IPS DF 6.9 (cell line): Measurements from ENCODE around the gene ARFGAP2.

ENCODE experiments used
- DNase-seq: peaks from one replicate; pipeline ENCODE4 v3.0.0-alpha.2; 2013; ENCODE audit warnings: low read depth, low spot score
- H3K27ac ChIP-seq: one replicate; pipeline ENCODE4 v1.5.1; 2013; ENCODE audit warnings: low read length, control low read depth
- H3K27me3 ChIP-seq: 2 replicates; pipeline ENCODE4 v1.6.1; 2013; ENCODE audit warnings: mild to moderate bottlenecking, low read length; ENCODE audit not compliant: control insufficient read depth, insufficient read depth
- H3K36me3 ChIP-seq: 2 replicates; pipeline ENCODE4 v1.6.1; 2013; ENCODE audit warnings: low read length; ENCODE audit not compliant: control insufficient read depth, insufficient read depth
- H3K4me1 ChIP-seq: 2 replicates; pipeline ENCODE4 v1.6.1; 2013; ENCODE audit warnings: low read length; ENCODE audit not compliant: control insufficient read depth, insufficient read depth
- H3K4me3 ChIP-seq: 2 replicates; pipeline ENCODE4 v1.5.1; 2013; ENCODE audit warnings: mild to moderate bottlenecking, low read length
- H3K9me3 ChIP-seq: 2 replicates; pipeline ENCODE4 v1.6.1; 2013; ENCODE audit warnings: low read length, inconsistent platforms; ENCODE audit not compliant: control insufficient read depth, insufficient read depth
- WGBS: extraction: QIAGEN DNeasy Blood & Tissue Kit; methylation state at CpG from one replicate; pipeline ENCODE4 v1.1.7; 2013; ENCODE audit warnings: mixed read lengths, missing lambda C conversion rate; ENCODE audit not compliant: insufficient read length, insufficient coverage; 5-methylcytosine and 5-hydroxymethylcytosine counted together

The ARFGAP2 gene

DNA sequence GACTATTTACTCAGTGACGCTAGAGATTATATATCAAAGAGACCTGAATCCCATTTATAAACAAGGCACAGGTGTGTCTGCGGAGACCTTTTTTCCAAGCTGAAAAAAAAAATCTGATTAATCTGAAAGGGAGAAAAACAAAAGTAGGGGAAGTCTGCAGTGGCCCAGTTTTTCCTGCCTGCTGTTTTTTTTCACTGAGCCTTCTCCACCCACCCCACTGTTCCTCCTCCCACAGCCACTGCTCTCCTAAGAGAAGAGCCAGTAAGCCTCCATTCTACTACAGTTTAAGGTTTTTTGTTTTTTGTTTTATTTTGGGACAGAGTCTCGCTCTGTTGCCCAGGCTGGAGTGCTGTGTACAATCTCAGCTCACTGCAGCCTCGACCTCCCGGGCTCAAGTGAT lies 18.4 kb downstream of the ARFGAP2 start:
- no peaks in the 10 kb centered on the region for H3K27me3 ChIP-seq
- no CpG with 5 or more reads among the region's 5 CpGs for WGBS

DNA sequence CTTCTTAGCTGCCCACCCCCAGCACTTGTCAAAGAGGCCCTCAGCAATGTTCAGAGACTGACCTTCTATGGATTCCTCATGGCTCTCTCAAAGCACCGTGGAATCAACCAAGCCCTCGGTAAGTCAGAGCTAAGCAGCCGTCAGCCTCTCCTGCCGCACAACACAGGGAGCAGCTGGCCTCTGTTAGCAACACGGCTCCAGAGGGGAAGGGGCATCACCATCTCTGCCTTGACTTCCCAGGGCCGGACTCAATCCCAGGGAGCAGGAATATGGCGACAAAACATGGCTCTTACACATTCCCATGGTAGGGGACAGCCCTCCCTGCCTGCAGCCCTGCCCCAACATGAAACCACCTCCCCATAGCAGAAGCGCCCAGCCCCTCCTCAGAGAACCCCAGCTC lies 18.9 kb downstream of the ARFGAP2 start:
- no CpG with 5 or more reads among the region's 8 CpGs for WGBS
- H3K27me3 ChIP-seq: no peaks in the 10 kb centered on the region
- H3K36me3 ChIP-seq: peaks cover 3% of the 10 kb centered on the region; the same call in 1 of the 2 replicates
- 0 out of 2 replicates have a peak, but pooled peaks cover under 1% of the 10 kb centered on the region for H3K4me1 ChIP-seq
- H3K9me3 ChIP-seq: no peaks in the 10 kb centered on the region
- H3K4me3 ChIP-seq: no peak overlapping the region
- no peak for DNase-seq
- H3K27ac ChIP-seq: no peak overlapping the region

More for the DNA sequence above, 18.4 kb downstream of the ARFGAP2 start:
- DNase-seq: no peak
- H3K9me3 ChIP-seq: no peaks in the 10 kb centered on the region
- peaks cover 3% of the 10 kb centered on the region; the same call in 1 of the 2 replicates for H3K36me3 ChIP-seq
- H3K27ac ChIP-seq: no peak overlapping the region
- H3K4me1 ChIP-seq: no peaks in the 10 kb centered on the region
- H3K4me3 ChIP-seq: no peak overlapping the region

DNA sequence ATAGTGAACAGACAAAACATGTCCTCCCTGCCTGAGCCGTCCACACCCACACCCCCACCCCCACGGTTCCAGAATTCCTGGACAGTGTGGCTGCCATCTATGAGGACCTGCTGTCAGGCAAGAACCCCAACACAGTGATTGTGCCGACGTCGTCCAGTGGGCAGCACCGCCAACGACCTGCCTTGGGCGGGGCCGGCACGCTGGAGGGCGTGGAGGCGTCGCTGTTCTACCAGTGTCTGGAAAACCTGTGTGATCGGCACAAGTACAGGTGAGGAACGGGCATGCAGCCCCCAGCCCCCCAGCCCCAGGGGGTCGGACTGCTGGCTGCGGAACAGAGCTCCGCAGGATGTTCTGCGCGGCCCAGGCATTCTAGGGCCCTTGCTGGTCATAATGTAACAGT lies 19.7 kb downstream of the ARFGAP2 start:
- H3K4me1 ChIP-seq: 0 out of 2 replicates have a peak, but pooled peaks cover 2% of the 10 kb centered on the region
- H3K27ac ChIP-seq: no peak overlapping the region
- no peak overlapping the region for H3K4me3 ChIP-seq
- H3K9me3 ChIP-seq: no peaks in the 10 kb centered on the region
- DNase-seq: no peak
- no peaks in the 10 kb centered on the region for H3K27me3 ChIP-seq
- peaks cover 3% of the 10 kb centered on the region; the same call in 1 of the 2 replicates for H3K36me3 ChIP-seq
- no CpG with 5 or more reads among the region's 20 CpGs for WGBS

DNA sequence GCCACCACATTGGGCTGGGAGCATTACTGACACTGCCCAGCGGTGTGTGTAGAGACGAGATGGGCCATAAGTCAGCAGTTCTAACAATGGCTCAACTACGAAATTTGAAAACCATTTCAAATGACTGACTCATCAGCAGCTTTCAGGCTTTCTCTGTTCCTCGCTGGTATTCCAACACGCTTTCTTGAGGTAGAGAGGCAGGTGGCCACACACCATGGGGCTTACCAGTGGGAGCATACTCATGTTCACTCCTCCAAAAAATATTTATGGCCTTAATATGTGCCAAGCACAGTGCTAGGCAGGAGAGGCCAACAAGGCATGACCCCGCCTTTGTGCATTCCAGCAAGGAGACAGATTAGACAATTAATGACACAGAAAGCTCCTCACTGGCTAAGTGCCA lies 20.3 kb downstream of the ARFGAP2 start:
- Histone ChIP-seq H3K4me3 (no peak overlapping the region), H3K4me1 (0 out of 2 replicates have a peak, but pooled peaks cover 2% of the 10 kb centered on the region), H3K27ac (no peak overlapping the region), H3K9me3 (no peaks in the 10 kb centered on the region), H3K27me3 (no peaks in the 10 kb centered on the region), H3K36me3 (peaks cover 3% of the 10 kb centered on the region; the same call in 1 of the 2 replicates)
- DNase-seq: no peak
- WGBS: no CpG with 5 or more reads among the region's 6 CpGs

DNA sequence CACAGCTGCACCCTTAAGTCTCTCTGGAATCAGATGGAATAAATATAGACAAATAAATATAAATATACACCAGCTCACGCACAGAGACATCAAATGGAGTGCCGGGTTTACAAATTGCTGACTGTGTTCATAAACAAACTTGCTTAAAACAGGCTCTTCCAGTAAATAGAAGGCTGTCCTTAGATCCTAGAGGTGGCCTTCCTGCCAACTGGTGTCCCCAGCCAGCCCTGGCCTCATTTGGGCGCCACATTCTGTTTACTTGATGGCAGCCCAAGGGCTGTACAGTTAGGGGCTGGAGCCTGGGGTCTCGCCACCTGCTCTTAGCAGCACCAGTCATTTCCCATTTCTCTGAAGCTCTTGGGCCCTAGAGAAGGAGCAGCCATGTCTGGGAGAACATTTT lies 20.8 kb downstream of the ARFGAP2 start:
- DNase-seq: no peak
- peaks cover 3% of the 10 kb centered on the region; the same call in 1 of the 2 replicates for H3K36me3 ChIP-seq
- H3K9me3 ChIP-seq: no peaks in the 10 kb centered on the region
- H3K4me3 ChIP-seq: no peak overlapping the region
- no CpG with 5 or more reads among the region's 4 CpGs for WGBS
- 0 out of 2 replicates have a peak, but pooled peaks cover 2% of the 10 kb centered on the region for H3K4me1 ChIP-seq
- H3K27me3 ChIP-seq: no peaks in the 10 kb centered on the region
- H3K27ac ChIP-seq: no peak overlapping the region

DNA sequence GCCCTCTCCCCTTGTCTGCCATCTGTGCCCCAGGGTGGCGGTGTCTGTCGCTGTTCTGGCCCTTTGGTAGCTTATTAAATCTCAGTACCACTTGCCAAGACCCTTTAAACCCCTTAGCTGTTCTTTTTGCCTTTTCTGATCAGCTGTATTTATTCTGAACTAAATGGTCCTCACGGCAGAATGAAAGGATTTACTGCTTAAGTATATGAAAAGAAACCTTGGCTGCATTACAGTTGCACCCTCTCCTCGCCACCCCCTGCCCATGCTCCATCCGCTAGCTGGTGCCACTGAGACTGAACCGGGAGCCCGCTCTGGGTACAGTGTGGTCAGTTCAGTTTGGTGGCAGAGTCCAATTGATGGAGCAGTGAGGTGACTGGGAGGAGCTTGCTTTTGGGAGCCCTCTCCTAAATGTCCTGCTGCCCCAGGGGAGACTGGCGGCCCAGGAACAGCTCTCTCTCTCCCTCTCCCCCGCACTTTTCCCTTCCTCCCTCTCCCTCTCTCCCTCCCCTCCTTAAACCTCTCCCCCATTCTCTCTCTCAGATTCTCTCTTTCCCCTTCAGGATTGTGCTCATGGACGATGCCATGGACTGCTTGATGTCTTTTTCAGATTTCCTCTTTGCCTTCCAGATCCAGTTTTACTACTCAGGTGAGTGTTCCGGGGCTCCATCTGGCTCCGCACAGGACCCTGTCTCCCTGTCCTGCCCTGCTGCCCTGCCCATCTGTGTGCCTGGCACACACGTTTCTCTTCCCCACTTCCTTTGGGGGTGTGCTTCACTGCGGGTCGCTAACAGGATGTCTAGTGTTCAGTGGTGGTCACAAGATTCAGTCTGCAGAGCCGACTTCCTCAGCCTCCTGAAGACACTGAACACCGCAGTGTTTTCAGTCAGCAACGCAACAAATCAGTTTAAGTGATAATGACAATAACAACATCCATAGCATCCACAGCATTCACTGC lies 21.8 kb downstream of the ARFGAP2 start:
- 100% methylated on average over 1 of the region's 18 CpGs for WGBS
- H3K4me1 ChIP-seq: 0 out of 2 replicates have a peak, but pooled peaks cover 2% of the 10 kb centered on the region
- H3K27ac ChIP-seq: no peak overlapping the region
- no peaks in the 10 kb centered on the region for H3K9me3 ChIP-seq
- no peak for DNase-seq
- H3K36me3 ChIP-seq: peaks cover 3% of the 10 kb centered on the region; the same call in 1 of the 2 replicates
- no peaks in the 10 kb centered on the region for H3K27me3 ChIP-seq
- H3K4me3 ChIP-seq: no peak overlapping the region

DNA sequence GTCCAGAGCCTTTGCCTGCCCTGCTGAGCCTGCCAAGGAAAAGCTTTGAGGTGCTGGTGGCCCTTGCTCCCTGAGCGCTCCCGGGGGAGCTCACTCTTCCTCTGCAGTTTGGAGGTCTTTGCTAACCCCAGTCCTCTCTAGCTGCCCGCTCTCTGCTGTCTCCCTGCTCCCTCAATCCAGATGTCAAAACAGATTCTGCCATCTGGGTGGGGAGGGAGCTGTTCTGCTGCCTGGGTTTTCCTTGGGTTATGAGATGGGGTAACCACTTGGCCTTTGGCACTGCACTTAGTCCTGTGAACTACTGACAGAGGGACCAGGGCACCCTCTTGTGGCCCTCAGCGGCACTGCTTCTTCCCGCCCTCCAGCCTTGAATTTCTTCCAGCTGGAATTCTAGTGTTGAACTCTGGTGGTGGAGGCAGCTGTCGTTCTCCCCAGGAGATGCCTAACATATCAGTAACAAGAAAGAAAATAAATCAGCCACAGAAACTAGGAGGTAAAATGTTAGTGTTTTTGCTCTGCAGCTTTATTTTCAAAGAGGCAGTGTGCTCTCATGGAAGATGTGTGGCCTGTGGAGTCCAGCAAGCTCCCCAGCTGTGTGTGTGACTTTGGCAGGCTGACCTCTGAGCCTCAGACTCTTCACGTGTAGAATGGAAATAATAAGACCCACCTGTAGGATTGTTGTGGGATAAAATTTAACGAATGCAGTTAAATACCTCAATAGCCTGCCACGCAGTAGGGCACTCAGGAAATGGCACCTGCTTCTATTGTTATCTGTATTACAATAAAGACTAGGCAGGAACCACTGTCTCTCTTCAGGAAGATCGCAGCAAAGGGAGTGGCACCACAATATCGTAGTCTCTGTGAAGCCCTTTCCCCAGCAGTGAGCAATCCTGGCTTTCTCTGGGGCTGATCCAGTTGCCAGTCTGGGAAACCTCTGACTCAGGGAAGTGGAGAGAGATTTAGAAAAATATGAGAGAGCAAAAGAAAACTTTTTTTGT lies 23.4 kb downstream of the ARFGAP2 start:
- H3K36me3 ChIP-seq: peaks cover 3% of the 10 kb centered on the region; the same call in 1 of the 2 replicates
- H3K4me1 ChIP-seq: 0 out of 2 replicates have a peak, but pooled peaks cover 2% of the 10 kb centered on the region
- H3K4me3 ChIP-seq: no peak overlapping the region

DNA sequence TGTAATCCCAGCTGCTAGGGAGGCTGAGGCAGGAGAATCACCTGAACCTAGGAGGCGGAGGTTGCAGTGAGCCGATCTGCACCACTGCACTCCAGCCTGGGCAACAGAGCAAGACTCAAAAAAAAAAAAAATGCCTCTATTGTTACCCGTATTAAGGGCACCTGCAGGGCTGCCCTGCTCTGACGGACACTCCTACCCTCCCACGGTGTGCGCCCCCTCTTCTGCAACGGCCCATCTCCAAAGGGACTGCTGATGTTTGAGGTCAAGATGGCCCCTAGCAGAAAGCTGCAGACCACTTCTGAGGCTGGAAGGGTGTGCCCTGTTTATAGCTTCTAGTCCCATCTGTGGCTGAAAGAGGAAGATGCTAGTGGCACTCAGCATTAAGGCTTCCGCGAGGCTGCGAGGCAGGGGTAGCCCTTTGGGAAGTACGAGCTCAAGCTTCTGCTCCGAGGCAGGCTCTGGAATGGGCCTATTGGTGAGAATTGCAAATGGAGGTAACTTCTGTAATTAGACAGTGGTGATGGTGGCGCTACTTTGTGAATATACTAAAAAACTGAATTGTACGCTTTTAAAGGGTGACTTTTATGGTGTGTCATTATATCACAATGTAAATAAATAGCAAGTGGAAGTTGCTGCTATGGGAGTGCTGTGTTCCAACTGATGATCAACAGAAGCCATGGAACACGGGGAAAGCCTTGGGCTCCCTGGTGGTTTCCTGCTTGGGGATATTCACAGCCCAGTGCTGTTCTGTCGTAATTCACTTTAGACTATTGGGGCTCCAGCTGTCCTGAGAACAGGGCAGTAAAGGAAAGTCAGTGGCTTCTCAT lies 24.3 kb downstream of the ARFGAP2 start:
- Histone ChIP-seq H3K36me3 (peaks cover 3% of the 10 kb centered on the region; the same call in 1 of the 2 replicates), H3K4me3 (no peak overlapping the region), H3K27ac (no peak overlapping the region), H3K4me1 (0 out of 2 replicates have a peak, but pooled peaks cover 2% of the 10 kb centered on the region), H3K9me3 (no peaks in the 10 kb centered on the region), H3K27me3 (no peaks in the 10 kb centered on the region)
- WGBS: no CpG with 5 or more reads among the region's 16 CpGs
- no peak for DNase-seq

More for the DNA sequence above, 23.4 kb downstream of the ARFGAP2 start:
- H3K27me3 ChIP-seq: no peaks in the 10 kb centered on the region
- DNase-seq: peak; percentile 66
- no CpG with 5 or more reads among the region's 11 CpGs for WGBS
- no peak overlapping the region for H3K27ac ChIP-seq
- no peaks in the 10 kb centered on the region for H3K9me3 ChIP-seq

DNA sequence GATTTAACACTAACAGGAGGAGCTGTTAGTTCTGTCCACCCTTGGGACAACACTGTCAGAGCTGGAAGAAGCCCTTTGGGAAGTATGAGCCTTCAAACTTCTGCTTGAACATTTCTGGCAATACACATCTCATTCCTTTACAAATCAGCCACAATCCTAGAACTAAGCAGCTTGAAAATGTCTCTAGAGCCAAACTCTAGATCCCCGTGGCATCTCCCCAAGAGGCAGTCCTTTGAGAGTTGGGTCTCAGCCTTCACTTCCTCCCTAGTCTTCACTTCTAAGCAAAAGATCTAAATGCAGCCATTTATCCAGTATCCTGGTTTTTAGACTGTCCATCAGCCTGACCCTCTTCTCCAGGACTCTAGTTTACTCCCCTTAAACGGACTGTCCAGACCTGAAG lies 26.9 kb downstream of the ARFGAP2 start:
- DNase-seq: no peak
- Histone ChIP-seq H3K4me1 (0 out of 2 replicates have a peak, but pooled peaks cover 2% of the 10 kb centered on the region), H3K27me3 (no peaks in the 10 kb centered on the region), H3K9me3 (no peaks in the 10 kb centered on the region), H3K27ac (no peak overlapping the region), H3K4me3 (no peak overlapping the region), H3K36me3 (no peaks in the 10 kb centered on the region)
- no CpG with 5 or more reads among the region's 2 CpGs for whole genome bisulfite sequencing
